Measurements from ENCODE around the gene ALG9.
A peak's percentile ranks its signal among the peaks of the same experiment; 100 is the strongest.

DNA sequence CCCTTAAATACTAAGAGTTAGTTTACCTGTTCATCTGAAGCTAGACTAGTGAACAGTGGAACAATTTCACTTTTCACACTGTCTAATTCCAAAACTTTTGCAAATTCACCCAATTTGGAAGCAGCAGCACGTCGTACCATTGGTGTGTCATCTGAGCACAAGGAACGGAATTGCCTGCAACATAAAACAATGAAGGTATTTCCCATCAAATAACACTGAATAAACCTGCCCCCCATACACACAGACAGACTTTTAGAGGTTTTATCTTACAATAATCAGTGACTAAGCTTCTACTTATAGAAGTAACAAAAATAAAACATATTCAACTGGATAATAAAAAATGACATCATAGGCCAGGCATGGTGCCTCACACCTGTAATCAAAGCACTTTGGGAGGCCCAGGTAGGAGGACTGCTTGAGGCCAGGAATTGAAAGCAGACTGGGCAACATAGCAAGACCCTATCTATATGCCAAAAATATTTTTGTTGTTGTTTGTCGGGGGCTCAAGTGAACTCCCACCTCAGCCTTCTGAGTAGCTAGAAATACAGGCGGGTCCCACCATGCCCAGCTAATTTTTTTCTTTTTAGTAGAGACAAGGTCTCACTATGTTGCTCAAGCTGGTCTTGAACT lies 111.5 kb downstream of the ALG9 start:
- TF ChIP-seq POLR2AphosphoS5 (IDR thresholded peaks at IDR 0.05; ENCODE audit: insufficient read depth, low read depth, low read length) (no peak), POLR2A (IDR thresholded peaks at IDR 0.05; ENCODE audit: low read depth, low read length) (no peak), JUN (IDR thresholded peaks at IDR 0.05; ENCODE audit: borderline replicate concordance, insufficient read depth, insufficient read length, low read depth) (peak; percentile 51), EZH2 (IDR thresholded peaks at IDR 0.05; ENCODE audit: borderline replicate concordance, low read depth, low read length, severe bottlenecking) (no peak), GATA2 (IDR thresholded peaks at IDR 0.05; ENCODE audit: insufficient read depth, insufficient read length, low read depth, low read length) (no peak), FOS (IDR thresholded peaks at IDR 0.05; ENCODE audit: borderline replicate concordance, insufficient read depth, low read length) (no peak)
- TF ChIP-seq, protein P1, sequence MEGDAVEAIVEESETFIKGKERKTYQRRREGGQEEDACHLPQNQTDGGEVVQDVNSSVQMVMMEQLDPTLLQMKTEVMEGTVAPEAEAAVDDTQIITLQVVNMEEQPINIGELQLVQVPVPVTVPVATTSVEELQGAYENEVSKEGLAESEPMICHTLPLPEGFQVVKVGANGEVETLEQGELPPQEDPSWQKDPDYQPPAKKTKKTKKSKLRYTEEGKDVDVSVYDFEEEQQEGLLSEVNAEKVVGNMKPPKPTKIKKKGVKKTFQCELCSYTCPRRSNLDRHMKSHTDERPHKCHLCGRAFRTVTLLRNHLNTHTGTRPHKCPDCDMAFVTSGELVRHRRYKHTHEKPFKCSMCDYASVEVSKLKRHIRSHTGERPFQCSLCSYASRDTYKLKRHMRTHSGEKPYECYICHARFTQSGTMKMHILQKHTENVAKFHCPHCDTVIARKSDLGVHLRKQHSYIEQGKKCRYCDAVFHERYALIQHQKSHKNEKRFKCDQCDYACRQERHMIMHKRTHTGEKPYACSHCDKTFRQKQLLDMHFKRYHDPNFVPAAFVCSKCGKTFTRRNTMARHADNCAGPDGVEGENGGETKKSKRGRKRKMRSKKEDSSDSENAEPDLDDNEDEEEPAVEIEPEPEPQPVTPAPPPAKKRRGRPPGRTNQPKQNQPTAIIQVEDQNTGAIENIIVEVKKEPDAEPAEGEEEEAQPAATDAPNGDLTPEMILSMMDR (IDR thresholded peaks at IDR 0.05; ENCODE audit: extremely low read depth in 1 of 2, insufficient read depth in 1 of 2, low read depth in 1 of 2, low read length in 2 of 2) = no peak
- TF ChIP-seq, protein P2, sequence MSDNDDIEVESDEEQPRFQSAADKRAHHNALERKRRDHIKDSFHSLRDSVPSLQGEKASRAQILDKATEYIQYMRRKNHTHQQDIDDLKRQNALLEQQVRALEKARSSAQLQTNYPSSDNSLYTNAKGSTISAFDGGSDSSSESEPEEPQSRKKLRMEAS (IDR thresholded peaks at IDR 0.05; ENCODE audit: insufficient read depth, insufficient read length) = no peak

All from endothelial cell of umbilical vein (primary cell).